Suprapubic skin (tissue), 4 donors: ENCODE results near the gene EPRS1.

ENCODE experiments used
- CTCF ChIP-seq, 2 donors: fragments of 200-600 bp in 1 of 2; fragments of 450-650 bp in 1 of 2; sonication (generic) in 1 of 2; IDR thresholded peaks; one replicate each; pipeline ENCODE4 v1.5.1; 2016 to 2019; ENCODE audit warnings: antibody characterized with exemption in 2 of 2, mild to moderate bottlenecking in 1 of 2, moderate library complexity in 1 of 2
- EP300 ChIP-seq: sonication (generic); formaldehyde crosslinking; IDR thresholded peaks from one replicate; pipeline ENCODE4 v1.6.1; 2017; ENCODE audit warnings: antibody characterized with exemption
- POLR2AphosphoS5 ChIP-seq, 3 donors: sonication (generic); formaldehyde crosslinking; IDR thresholded peaks; one replicate each; pipeline ENCODE4 v1.6.1; 2017; ENCODE audit warnings: antibody characterized with exemption in 3 of 3

- TF ChIP-seq CTCF (IDR thresholded peaks at IDR 0.05) (no peak), POLR2AphosphoS5 (IDR thresholded peaks at IDR 0.05) (no peak), EP300 (no peak)
Measured at GRCh38 chr1:220044678-220045355, 1.5 kb downstream of the EPRS1 start.
